T-helper 1 cell treated with Interleukin-12 subunit alpha and Interleukin-12 subunit beta and Interleukin-4 antibody, amounts not matched to agents 30 μg/mL and 1 μg/mL, for 36 hours (primary cell): ENCODE data around the gene PBOV1.

Experiments used
- H3K27ac Mint-ChIP-seq: one replicate; pipeline ENCODE4 v1.8.0; 2021; ENCODE audit warnings: mild to moderate bottlenecking, mixed read lengths
- H3K27me3 Mint-ChIP-seq: one replicate; pipeline ENCODE4 v1.8.0; 2021; ENCODE audit warnings: low read depth, mixed read lengths
- H3K36me3 Mint-ChIP-seq: one replicate; pipeline ENCODE4 v1.8.0; 2021; ENCODE audit warnings: low read depth, mixed read lengths
- H3K4me1 Mint-ChIP-seq: one replicate; pipeline ENCODE4 v1.8.0; 2021; ENCODE audit warnings: low read depth, mixed read lengths
- H3K4me3 Mint-ChIP-seq: one replicate; pipeline ENCODE4 v1.8.0; 2021; ENCODE audit warnings: mild to moderate bottlenecking, moderate library complexity, mixed read lengths
- H3K9me3 Mint-ChIP-seq: one replicate; pipeline ENCODE4 v1.8.0; 2021; ENCODE audit warnings: mixed read lengths

The PBOV1 gene

DNA sequence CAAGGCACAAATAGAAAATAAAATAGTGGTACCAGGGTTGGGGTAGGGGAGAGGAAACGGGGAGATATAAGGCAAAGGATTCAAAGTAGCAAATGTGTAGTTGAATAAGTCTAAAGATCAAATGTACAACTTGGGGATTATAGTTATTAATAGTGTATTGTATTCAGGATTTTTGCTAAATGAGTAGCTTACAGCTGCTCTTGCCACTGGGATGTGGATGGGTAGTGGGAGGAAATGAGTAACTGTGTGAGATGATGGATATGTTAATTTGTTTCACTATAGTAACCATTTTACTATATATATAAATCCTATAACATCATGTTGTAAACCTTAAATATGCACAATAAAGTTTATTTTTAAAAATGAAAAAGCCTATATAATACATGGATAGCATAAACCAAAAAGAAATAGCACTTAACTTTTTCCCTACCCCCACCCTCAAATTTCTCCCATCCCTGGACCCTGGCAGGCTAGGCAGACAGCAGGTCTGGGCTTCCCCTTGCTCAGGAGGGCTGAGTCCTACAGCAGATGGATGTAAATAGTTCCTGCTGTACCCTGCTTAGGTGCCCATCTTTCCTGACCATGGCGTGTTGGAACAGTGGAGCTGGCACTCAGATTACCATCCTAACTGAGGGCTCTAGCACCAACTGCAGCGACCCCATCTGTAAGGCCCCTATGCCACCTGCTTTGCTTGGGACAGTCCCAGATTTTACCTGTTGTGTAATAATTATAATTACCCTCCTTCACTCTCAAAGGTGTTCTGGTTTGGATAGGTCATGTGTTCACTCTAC lies 28.6 kb upstream of the PBOV1 start:
- Mint-ChIP-seq H3K9me3 (no peaks in the 10 kb centered on the region), H3K4me3 (no peak overlapping the region), H3K27ac (no peak overlapping the region), H3K4me1 (no peaks in the 10 kb centered on the region), H3K36me3 (no peaks in the 10 kb centered on the region), H3K27me3 (peaks cover 5% of the 10 kb centered on the region)

DNA sequence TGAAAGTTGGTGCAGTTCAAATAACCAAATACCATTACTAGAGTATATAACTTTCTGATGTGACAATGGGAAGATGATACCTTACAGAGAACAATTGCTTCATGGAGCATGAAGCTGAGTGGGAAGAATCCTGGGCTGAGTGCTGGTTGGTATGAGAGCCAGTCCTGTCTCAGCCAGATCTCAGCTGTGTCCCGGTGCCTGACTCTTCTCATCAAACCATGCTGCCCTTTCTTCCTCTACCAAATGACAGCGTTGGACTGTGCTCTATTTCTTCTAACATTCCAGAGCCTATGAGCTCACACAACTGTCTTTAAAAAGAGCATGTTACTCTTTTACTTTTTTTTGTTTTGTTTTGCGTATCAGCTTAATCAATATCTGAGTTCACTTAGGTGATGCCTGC lies 27.5 kb upstream of the PBOV1 start:
- Mint-ChIP-seq H3K27ac (no peak overlapping the region), H3K27me3 (peaks cover 5% of the 10 kb centered on the region), H3K4me1 (no peaks in the 10 kb centered on the region), H3K9me3 (no peaks in the 10 kb centered on the region), H3K36me3 (no peaks in the 10 kb centered on the region), H3K4me3 (no peak overlapping the region)

DNA sequence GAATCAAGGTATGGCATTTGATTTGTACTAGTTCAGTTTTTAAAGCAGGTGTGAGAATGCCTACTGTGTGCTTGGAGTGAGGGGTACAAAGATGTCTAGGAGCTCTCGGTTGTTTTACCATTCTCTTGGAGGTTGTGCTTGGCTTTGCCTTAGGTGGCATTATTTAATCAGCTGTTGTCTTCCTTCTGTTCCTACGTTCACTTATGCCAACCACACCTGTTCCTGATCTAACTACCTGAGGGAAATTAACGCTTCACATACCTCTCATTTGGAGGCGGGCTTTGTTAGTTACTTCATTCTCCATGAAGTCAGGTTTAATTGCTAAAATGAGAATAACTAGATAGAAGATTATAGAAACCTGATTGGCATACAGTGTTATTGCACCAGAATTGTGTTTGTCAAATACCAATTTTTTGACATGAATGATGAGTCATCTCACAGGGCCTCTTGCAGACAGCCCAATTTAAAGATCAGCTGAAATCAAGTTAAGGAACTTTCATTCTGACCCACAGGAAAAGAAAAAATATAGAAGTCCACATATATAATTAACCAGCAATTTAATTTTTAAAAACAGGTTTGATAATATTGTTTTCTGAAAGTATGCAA lies 24.8 kb upstream of the PBOV1 start:
- Mint-ChIP-seq H3K27ac (no peak overlapping the region), H3K36me3 (no peaks in the 10 kb centered on the region), H3K27me3 (peaks cover 5% of the 10 kb centered on the region), H3K4me3 (no peak overlapping the region), H3K9me3 (no peaks in the 10 kb centered on the region), H3K4me1 (no peaks in the 10 kb centered on the region)

DNA sequence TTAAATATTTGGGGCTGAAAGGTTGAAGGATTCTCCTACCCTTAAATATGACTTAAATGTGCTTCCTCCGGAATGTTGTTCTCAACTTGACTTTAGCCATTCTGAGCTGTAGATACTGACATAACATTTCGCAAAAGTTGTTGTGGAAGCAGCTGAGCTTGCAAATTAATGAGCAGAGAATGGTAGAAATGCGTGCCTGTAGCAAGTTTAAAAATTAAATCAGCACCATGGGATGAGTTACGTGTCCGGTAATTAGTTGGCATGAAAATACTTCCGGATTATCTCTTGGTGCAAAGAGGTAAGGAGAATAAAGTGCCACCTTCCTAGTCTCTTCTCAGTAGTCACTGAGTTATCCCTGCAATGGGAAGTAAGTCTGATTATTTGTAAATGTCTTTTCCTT lies 23.6 kb upstream of the PBOV1 start:
- H3K4me1 Mint-ChIP-seq, result no peaks in the 10 kb centered on the region
- H3K4me3 Mint-ChIP-seq, result no peak overlapping the region
- no peaks in the 10 kb centered on the region for H3K9me3 Mint-ChIP-seq
- no peaks in the 10 kb centered on the region for H3K36me3 Mint-ChIP-seq
- peaks cover 5% of the 10 kb centered on the region for H3K27me3 Mint-ChIP-seq
- no peak overlapping the region for H3K27ac Mint-ChIP-seq

DNA sequence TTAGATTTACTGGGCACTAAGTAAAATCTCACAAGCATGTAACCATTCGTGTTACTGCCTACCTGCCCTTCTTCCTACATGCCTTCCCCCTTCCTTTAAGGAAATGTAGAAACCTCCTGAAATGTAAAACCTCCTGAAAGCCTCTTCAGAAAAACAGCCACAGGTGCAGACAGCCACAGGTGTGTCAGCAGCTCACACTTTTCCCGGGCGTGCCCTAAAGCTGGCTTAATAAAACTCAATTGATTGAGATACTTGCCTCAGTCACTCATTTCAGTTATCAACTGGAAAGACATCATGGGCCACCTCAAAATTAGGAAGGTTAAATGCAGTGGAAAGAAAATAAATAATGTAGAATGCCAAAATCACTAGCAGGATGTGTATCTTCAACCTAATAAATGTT lies 23.1 kb upstream of the PBOV1 start:
- Mint-ChIP-seq H3K27me3 (peaks cover 5% of the 10 kb centered on the region), H3K4me1 (no peaks in the 10 kb centered on the region), H3K36me3 (no peaks in the 10 kb centered on the region), H3K9me3 (no peaks in the 10 kb centered on the region), H3K27ac (no peak overlapping the region), H3K4me3 (no peak overlapping the region)

DNA sequence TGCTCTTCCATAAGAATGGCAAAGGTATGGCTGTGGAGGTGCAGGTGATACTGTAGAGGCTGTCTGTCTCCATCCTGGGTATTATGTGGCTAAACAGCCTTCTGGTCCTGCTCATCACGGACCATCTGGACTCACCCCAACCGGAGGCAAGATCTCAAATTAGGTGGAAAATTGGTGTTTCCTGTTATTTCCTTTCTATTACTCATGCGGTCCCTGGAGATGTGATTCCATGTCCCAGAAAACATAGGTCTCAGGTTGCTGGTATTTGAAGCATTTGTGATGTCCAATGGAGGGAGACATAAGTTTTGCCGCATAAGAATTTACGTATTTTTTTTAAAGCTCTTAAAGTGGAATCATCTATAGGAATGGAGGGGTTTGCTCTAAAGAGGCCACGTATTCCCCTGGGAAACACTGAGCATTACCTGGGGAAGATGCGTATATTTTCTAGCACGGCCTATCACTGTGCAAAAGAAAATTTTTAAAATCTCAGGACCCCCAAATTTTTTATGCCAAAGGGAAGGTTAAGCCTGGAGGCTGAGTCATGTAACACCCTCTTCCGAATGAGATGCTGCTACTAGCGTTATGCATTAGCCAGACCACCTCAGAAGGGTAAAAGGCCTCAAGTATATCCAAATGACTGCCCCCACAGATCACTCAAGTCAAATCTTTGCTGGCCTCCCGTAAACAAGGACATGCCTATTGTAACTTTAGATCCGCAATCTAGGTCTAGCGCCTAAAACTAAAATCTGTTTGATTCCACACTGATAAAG lies 22.4 kb upstream of the PBOV1 start:
- Mint-ChIP-seq H3K27me3 (peaks cover 5% of the 10 kb centered on the region), H3K9me3 (no peaks in the 10 kb centered on the region), H3K4me3 (no peak overlapping the region), H3K4me1 (no peaks in the 10 kb centered on the region), H3K27ac (no peak overlapping the region), H3K36me3 (no peaks in the 10 kb centered on the region)

DNA sequence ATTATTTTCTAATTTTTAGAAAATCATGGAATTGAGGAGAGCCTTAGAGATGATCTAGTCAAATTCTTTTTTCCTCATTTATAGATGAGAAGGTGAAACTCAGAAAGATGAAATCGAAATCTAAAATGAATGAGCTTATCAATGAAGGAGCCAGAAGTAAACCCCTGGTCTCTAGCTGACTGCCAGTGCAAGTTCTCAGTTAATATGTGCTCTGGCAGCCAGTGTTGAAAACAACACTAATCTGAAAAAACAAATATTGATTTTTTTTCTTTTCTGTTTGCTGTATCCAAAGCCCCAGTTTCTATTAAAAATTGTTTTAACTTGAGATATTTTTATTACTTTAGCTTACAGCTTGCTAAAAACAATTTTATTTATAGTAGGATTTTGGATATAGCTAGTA lies 21.5 kb upstream of the PBOV1 start:
- H3K4me3 Mint-ChIP-seq, result no peak overlapping the region
- no peaks in the 10 kb centered on the region for H3K4me1 Mint-ChIP-seq
- H3K27me3 Mint-ChIP-seq, result peaks cover 5% of the 10 kb centered on the region
- no peaks in the 10 kb centered on the region for H3K9me3 Mint-ChIP-seq
- no peak overlapping the region for H3K27ac Mint-ChIP-seq
- H3K36me3 Mint-ChIP-seq, result no peaks in the 10 kb centered on the region

DNA sequence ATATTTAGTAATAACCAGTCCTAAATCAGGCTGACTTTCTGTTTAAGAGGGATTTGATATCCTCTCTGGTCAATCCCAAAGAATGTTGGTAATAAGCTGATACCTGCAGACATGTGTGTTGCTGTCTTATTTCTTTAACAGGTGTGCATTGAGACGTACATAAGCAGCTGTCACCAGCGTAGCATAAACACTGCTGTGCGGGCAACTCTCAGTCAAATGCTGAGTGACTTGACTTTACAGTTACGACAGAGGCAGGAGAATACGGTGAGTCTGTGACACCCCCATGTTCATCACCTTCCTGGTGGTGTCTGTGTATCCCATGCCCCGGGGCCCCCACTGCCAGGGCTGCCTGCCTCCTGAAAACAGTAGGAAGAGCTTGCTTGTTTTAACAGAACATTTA lies 20.1 kb upstream of the PBOV1 start:
- Mint-ChIP-seq H3K9me3 (no peaks in the 10 kb centered on the region), H3K4me3 (no peak overlapping the region), H3K36me3 (no peaks in the 10 kb centered on the region), H3K27ac (no peak overlapping the region), H3K27me3 (peaks cover 11% of the 10 kb centered on the region), H3K4me1 (no peaks in the 10 kb centered on the region)

DNA sequence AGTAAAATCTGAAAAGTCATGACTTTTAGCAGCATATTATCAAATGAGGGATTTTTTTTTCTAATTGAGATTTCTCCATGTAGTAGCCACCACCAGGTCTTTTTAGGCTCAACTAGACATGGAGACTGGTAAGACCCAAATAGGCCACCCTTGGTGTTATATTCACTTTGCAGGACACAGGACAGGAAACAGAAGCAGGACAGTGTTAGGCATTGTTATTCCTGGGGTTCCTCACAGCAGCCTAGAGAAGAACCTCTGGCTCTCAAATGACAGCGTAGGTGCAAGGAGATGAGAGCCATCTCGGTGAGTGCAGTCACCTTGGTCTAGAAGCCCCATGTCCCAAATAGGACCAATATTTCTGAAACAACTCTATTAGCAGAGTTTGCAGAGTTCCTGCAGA lies 19.2 kb upstream of the PBOV1 start:
- H3K4me3 Mint-ChIP-seq, result no peak overlapping the region
- peaks cover 16% of the 10 kb centered on the region for H3K27me3 Mint-ChIP-seq
- H3K36me3 Mint-ChIP-seq, result no peaks in the 10 kb centered on the region
- H3K9me3 Mint-ChIP-seq, result no peaks in the 10 kb centered on the region
- H3K27ac Mint-ChIP-seq, result no peak overlapping the region
- no peaks in the 10 kb centered on the region for H3K4me1 Mint-ChIP-seq

DNA sequence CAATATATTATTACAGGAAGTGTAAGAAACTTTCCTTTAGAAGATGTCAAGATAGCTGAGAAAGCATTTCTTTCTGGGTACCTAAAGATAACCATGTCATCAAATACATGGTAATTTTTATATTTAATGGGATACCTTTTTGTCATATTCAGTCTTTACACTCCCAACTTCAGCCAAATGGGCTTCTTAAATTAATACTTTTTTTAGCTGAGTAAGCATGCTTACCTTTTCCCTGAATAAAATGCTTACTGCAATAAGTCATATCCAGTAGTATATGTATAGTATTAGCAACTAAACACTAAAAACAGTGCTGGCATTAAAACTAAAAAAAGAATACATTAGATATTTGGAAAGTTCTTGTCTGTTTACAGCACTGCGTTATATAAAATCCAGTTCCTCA lies 17.4 kb upstream of the PBOV1 start:
- Mint-ChIP-seq H3K9me3 (no peaks in the 10 kb centered on the region), H3K27ac (no peak overlapping the region), H3K27me3 (peaks cover 20% of the 10 kb centered on the region), H3K4me1 (no peaks in the 10 kb centered on the region), H3K4me3 (no peak overlapping the region), H3K36me3 (no peaks in the 10 kb centered on the region)

DNA sequence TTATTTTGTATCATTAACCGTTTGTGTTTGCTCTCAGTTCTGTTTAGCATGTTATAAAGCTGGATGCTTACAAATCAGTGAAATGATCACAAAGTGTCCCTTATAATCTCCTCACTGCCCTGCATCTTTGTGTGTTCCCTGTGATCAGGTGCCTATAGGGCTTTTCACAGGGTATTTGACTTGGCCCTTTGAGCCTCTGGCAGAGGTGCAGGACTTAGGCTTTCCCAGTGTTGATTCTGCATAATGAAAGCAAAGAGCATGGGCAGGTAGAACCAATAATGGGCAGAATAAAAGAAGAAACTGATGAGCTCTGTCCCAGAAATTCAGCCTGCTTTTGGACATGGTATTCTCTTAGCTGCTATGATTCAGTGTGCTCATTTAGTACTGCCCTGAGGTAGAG lies 16.9 kb upstream of the PBOV1 start:
- Mint-ChIP-seq H3K36me3 (no peaks in the 10 kb centered on the region), H3K9me3 (no peaks in the 10 kb centered on the region), H3K4me1 (no peaks in the 10 kb centered on the region), H3K27ac (no peak overlapping the region), H3K27me3 (peaks cover 21% of the 10 kb centered on the region), H3K4me3 (no peak overlapping the region)

DNA sequence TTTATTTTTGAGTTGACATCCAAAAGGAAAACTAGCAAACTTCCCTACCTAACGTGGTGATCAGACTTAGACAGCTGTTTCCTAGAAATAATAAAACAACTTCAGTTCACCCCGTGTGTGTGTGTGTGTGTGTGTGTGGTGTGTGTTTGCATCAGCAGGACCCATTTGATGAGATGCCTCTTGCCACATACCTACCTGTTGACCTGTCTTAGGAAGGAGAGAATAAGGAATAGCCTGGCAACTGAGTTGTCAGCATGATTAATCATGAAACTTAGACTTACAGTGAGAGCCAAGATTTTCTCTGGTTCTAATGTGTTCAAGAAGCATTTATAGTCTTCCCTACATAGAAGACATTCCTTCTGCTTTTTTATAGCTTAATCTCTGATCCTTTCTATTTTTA lies 16.1 kb upstream of the PBOV1 start:
- no peaks in the 10 kb centered on the region for H3K36me3 Mint-ChIP-seq
- peaks cover 21% of the 10 kb centered on the region for H3K27me3 Mint-ChIP-seq
- H3K27ac Mint-ChIP-seq, result no peak overlapping the region
- H3K4me3 Mint-ChIP-seq, result no peak overlapping the region
- H3K9me3 Mint-ChIP-seq, result no peaks in the 10 kb centered on the region
- no peaks in the 10 kb centered on the region for H3K4me1 Mint-ChIP-seq

DNA sequence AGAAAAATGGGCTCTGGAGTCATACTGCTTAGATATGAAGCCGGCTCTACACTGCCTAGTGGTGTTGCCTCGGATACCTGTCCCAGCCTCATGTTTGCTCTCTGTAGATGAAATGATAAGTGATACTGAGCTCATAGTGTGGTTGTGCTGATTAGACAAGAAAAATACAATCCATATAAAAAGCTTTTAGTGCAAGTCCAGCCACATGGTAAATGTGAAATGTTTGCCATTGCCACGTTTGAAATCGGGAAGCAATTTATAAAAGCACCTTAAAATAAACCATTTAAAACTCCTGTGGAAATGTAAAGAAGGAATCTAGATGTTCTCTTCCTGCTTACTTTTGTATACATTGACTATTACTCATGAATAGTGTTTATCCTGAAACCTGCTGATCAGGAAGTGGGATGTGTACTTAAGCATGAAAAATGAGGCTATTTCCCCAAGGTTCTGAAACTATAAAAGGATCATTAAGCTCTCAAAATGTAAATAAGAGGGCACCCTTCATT lies 13.1 kb upstream of the PBOV1 start:
- Mint-ChIP-seq H3K36me3 (no peaks in the 10 kb centered on the region), H3K27ac (no peak overlapping the region), H3K9me3 (no peaks in the 10 kb centered on the region), H3K4me1 (no peaks in the 10 kb centered on the region), H3K4me3 (no peak overlapping the region), H3K27me3 (peaks cover 21% of the 10 kb centered on the region)

DNA sequence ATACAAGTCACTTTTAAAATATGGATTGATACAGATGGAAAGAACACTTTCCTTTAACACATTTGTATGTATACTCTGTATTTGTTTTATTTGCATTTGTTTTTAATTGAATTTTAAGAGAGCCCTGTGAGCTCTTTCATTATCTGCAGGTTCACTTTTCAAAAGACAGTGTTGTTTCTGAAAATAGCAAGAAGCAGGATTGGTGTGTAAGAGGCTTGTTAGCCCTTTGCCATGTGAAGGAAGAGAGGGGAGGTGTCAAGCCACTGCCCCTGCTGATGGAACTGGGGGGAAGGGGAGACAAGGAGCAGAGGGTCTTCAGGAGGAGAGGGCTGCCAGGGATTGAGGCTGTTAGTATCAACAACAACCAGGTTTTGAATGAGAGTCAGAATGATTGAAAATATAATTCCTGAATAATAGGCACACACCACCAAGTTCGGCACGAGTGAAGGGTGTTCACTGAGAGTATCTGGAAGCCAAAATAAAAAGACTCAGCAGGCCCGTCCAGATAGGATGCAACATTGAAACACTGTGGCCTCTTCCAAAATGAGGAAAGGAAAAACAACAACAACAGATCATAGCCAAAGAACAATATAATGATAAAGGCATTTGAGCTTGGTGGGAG lies 12.6 kb upstream of the PBOV1 start:
- Mint-ChIP-seq H3K36me3 (no peaks in the 10 kb centered on the region), H3K27me3 (peaks cover 21% of the 10 kb centered on the region), H3K27ac (no peak overlapping the region), H3K4me1 (no peaks in the 10 kb centered on the region), H3K4me3 (no peak overlapping the region), H3K9me3 (no peaks in the 10 kb centered on the region)
